Measurements from ENCODE around the gene ARMC12. TPM values are rescaled to one million over a fixed set of nuclear protein-coding genes. Genes with fewer than 3 reads are reported as not detected.

ARMC12 gene
- total and polyA plus RNA-seq, 10 of the 15 experiments (the other 5 are each of a cell fraction or from before 2014, with no cell fraction given) = 0.10 to 1.6 (median 0.62) TPM

DNA sequence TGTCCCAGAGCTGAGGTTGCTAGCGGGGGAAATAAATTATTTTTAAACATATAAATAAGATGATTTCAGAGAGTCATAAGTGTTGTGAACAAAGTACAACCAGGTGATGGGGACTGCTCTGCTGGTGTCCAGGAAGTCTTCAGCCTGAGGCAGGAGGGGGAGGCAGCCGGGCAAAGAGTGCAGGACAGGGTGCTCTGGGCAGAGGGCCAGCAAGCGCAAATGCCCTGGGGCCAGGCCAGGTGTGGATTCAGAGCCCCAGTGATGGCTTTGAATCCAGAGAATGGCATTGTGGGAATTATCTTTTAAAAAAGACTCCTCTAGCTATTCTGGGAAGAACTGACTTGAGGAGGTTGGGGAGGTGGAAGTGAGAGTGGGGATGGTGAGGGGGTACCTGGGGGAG, 45.6 kb downstream of the ARMC12 start:
- FAIRE-seq (no peak), DNase-seq (ENCODE audit: low read depth, low spot score) (no peak), ATAC-seq (no peak)
- no peak for TF ChIP-seq HDAC2 (IDR thresholded peaks at IDR 0.05)
- TF ChIP-seq NBN (IDR thresholded peaks at IDR 0.05) = no peak
- no peak for TF ChIP-seq SREBF1 (IDR thresholded peaks at IDR 0.05; ENCODE audit: low read length)
- TF ChIP-seq MTA3 (IDR thresholded peaks at IDR 0.05; ENCODE audit: borderline replicate concordance, low read length) = no peak
- TF ChIP-seq SMC3 (IDR thresholded peaks at IDR 0.05; ENCODE audit: borderline replicate concordance, low read length) = no peak
- TF ChIP-seq, protein P1, sequence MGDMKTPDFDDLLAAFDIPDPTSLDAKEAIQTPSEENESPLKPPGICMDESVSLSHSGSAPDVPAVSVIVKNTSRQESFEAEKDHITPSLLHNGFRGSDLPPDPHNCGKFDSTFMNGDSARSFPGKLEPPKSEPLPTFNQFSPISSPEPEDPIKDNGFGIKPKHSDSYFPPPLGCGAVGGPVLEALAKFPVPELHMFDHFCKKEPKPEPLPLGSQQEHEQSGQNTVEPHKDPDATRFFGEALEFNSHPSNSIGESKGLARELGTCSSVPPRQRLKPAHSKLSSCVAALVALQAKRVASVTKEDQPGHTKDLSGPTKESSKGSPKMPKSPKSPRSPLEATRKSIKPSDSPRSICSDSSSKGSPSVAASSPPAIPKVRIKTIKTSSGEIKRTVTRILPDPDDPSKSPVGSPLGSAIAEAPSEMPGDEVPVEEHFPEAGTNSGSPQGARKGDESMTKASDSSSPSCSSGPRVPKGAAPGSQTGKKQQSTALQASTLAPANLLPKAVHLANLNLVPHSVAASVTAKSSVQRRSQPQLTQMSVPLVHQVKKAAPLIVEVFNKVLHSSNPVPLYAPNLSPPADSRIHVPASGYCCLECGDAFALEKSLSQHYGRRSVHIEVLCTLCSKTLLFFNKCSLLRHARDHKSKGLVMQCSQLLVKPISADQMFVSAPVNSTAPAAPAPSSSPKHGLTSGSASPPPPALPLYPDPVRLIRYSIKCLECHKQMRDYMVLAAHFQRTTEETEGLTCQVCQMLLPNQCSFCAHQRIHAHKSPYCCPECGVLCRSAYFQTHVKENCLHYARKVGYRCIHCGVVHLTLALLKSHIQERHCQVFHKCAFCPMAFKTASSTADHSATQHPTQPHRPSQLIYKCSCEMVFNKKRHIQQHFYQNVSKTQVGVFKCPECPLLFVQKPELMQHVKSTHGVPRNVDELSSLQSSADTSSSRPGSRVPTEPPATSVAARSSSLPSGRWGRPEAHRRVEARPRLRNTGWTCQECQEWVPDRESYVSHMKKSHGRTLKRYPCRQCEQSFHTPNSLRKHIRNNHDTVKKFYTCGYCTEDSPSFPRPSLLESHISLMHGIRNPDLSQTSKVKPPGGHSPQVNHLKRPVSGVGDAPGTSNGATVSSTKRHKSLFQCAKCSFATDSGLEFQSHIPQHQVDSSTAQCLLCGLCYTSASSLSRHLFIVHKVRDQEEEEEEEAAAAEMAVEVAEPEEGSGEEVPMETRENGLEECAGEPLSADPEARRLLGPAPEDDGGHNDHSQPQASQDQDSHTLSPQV (IDR thresholded peaks at IDR 0.05) = no peak
- no peak for TF ChIP-seq MYC (IDR thresholded peaks at IDR 0.05; ENCODE audit: insufficient read depth, insufficient read length, insufficient replicate concordance, low read length, severe bottlenecking)
- TF ChIP-seq RB1 (IDR thresholded peaks at IDR 0.05; ENCODE audit: borderline replicate concordance) = no peak
- TF ChIP-seq, protein P2, sequence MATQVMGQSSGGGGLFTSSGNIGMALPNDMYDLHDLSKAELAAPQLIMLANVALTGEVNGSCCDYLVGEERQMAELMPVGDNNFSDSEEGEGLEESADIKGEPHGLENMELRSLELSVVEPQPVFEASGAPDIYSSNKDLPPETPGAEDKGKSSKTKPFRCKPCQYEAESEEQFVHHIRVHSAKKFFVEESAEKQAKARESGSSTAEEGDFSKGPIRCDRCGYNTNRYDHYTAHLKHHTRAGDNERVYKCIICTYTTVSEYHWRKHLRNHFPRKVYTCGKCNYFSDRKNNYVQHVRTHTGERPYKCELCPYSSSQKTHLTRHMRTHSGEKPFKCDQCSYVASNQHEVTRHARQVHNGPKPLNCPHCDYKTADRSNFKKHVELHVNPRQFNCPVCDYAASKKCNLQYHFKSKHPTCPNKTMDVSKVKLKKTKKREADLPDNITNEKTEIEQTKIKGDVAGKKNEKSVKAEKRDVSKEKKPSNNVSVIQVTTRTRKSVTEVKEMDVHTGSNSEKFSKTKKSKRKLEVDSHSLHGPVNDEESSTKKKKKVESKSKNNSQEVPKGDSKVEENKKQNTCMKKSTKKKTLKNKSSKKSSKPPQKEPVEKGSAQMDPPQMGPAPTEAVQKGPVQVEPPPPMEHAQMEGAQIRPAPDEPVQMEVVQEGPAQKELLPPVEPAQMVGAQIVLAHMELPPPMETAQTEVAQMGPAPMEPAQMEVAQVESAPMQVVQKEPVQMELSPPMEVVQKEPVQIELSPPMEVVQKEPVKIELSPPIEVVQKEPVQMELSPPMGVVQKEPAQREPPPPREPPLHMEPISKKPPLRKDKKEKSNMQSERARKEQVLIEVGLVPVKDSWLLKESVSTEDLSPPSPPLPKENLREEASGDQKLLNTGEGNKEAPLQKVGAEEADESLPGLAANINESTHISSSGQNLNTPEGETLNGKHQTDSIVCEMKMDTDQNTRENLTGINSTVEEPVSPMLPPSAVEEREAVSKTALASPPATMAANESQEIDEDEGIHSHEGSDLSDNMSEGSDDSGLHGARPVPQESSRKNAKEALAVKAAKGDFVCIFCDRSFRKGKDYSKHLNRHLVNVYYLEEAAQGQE (IDR thresholded peaks at IDR 0.05; ENCODE audit: low read depth, low read length) = no peak
- no peak for TF ChIP-seq ZNF622 (IDR thresholded peaks at IDR 0.05)
- TF ChIP-seq, protein P3, sequence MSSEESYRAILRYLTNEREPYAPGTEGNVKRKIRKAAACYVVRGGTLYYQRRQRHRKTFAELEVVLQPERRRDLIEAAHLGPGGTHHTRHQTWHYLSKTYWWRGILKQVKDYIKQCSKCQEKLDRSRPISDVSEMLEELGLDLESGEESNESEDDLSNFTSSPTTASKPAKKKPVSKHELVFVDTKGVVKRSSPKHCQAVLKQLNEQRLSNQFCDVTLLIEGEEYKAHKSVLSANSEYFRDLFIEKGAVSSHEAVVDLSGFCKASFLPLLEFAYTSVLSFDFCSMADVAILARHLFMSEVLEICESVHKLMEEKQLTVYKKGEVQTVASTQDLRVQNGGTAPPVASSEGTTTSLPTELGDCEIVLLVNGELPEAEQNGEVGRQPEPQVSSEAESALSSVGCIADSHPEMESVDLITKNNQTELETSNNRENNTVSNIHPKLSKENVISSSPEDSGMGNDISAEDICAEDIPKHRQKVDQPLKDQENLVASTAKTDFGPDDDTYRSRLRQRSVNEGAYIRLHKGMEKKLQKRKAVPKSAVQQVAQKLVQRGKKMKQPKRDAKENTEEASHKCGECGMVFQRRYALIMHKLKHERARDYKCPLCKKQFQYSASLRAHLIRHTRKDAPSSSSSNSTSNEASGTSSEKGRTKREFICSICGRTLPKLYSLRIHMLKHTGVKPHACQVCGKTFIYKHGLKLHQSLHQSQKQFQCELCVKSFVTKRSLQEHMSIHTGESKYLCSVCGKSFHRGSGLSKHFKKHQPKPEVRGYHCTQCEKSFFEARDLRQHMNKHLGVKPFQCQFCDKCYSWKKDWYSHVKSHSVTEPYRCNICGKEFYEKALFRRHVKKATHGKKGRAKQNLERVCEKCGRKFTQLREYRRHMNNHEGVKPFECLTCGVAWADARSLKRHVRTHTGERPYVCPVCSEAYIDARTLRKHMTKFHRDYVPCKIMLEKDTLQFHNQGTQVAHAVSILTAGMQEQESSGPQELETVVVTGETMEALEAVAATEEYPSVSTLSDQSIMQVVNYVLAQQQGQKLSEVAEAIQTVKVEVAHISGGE (CRISPR knock-in tag; IDR thresholded peaks at IDR 0.05) = no peak
- Histone ChIP-seq H3K27me3 (replicated peaks in 1 of 2; ENCODE audit: control insufficient read depth in 2 of 2, insufficient read depth in 2 of 2, low read length in 1 of 2) (peaks cover under 1 to 1% of the 10 kb centered on the region in 2 experiments; a peak in 3 of 4 replicates), H3K27ac (ENCODE audit: control insufficient read depth, insufficient read depth) (no peak overlapping the region), H4K20me1 (ENCODE audit: control insufficient read depth, insufficient read depth) (no peaks in the 10 kb centered on the region), H3K9ac (ENCODE audit: control insufficient read depth, insufficient read depth, low read length) (no peak overlapping the region), H3K4me3 (no peak overlapping the region), H2AFZ (ENCODE audit: control insufficient read depth, low read depth, low read length) (no peak overlapping the region), H3K9me3 (replicated peaks; ENCODE audit: control insufficient read depth, insufficient read depth, low read length) (no peaks in the 10 kb centered on the region), H3K36me3 (ENCODE audit: control insufficient read depth in 2 of 2, insufficient read depth in 2 of 2, low read length in 1 of 2) (no peaks in the 10 kb centered on the region), H3K4me1 (ENCODE audit: control insufficient read depth, insufficient read depth, low read length) (no peaks in the 10 kb centered on the region), H3K79me2 (ENCODE audit: control insufficient read depth, insufficient read depth, low read length) (no peaks in the 10 kb centered on the region), H3K4me2 (ENCODE audit: control insufficient read depth, insufficient read depth) (no peak overlapping the region)
- RAD21 ChIA-PET (ENCODE audit: unreplicated experiment) = no interaction called here
- in situ Hi-C loops (cut with MboI) (no loop called here), intact Hi-C loops (cut with micrococcal nuclease; ENCODE audit: unreplicated experiment) (no loop called here)
- SMC1A ChIA-PET (ENCODE audit: uncharacterized antibody, unreplicated experiment) = no interaction called here
- POLR2A ChIA-PET = no interaction called here
- no TSS peak for BruUV-seq (replicated peaks)
- CTCF ChIA-PET = no interaction called here
- 72% methylated on average over 3 of the region's 3 CpGs for WGBS (ENCODE audit: insufficient coverage, insufficient replicate concordance, low lambda C conversion rate, missing lambda C conversion rate)

Data from GM12878 (cell line).